Mucosa of descending colon (tissue), 3 donors: ENCODE measurements around the gene IL6. TPM values are rescaled to one million over a fixed set of nuclear protein-coding genes. Genes with fewer than 3 reads are reported as not detected.

ENCODE experiments used
- ATAC-seq: fragments of 200-7000 bp; cut with Tn5 transposase; one replicate; pipeline ENCODE4 v1.9.1; 2020; ENCODE audit warnings: mild to moderate bottlenecking, moderate library complexity
- DNase-seq, 3 donors: peaks; one replicate each; pipeline ENCODE4 v3.0.0-alpha.2; 2020
- H3K36me3 ChIP-seq: fragments of 200-600 bp; one replicate; pipeline ENCODE4 v1.8.0; 2021; ENCODE audit warnings: low read depth, mild to moderate bottlenecking
- H3K4me1 ChIP-seq: fragments of 200-600 bp; one replicate; pipeline ENCODE4 v1.8.0; 2021; ENCODE audit warnings: low read depth, mild to moderate bottlenecking
- H3K4me3 ChIP-seq: fragments of 200-600 bp; one replicate; pipeline ENCODE4 v1.8.0; 2021; ENCODE audit warnings: mild to moderate bottlenecking
- H3K9me3 ChIP-seq: fragments of 200-600 bp; one replicate; pipeline ENCODE4 v1.8.0; 2021; ENCODE audit warnings: mild to moderate bottlenecking
- CTCF ChIP-seq: fragments of 200-600 bp; IDR thresholded peaks from one replicate; pipeline ENCODE4 v1.8.0; 2022; ENCODE audit warnings: antibody characterized with exemption, mild to moderate bottlenecking
- intact Hi-C, 2 donors: fragments of 100-400 bp; cut with DNase I in 1 of 2; cut with micrococcal nuclease in 1 of 2; formaldehyde crosslinking; loops; one replicate each; pipeline versions ENCODE4 v1.11.0 to v1.11.1; 2022; cut with DNase I, micrococcal nuclease
- total RNA-seq, 3 donors: library from RNA; stranded (reverse); fragmentation: NEBNext Ultra II Directional in 2 of 3; extraction: Animal tissue kit (Norgen Biotek cat#: 25700) in 2 of 3; gene quantifications; one replicate each; pipeline versions ENCODE4 v1.2.1 to v1.2.4, GENCODE V29; 2021 to 2023
- donor health status: DM: no; HTN: no; CAD: no; lungs with moderate emphysema.
- donor health status: DM: no; HTN: no; CAD: no.
- donor health status: DM: no; HTN: yes; CAD: no.

The IL6 gene
- total RNA-seq, 3 donors from 2014 or later, result 0.53 to 2.2 TPM; not detected in 1

GRCh38 chr7:22718911-22719420, 8.0 kb upstream of the IL6 start:
- no peak for ATAC-seq
- no peaks in the 10 kb centered on the region for H3K9me3 ChIP-seq
- no peaks in the 10 kb centered on the region for H3K4me1 ChIP-seq
- H3K4me3 ChIP-seq, result no peak overlapping the region
- no peak for DNase-seq
- intact Hi-C loops, result no loop called here
- H3K36me3 ChIP-seq, result no peaks in the 10 kb centered on the region
- TF ChIP-seq CTCF, result no peak

- H3K4me3 ChIP-seq, result no peak overlapping the region
- intact Hi-C loops, result no loop called here
- ATAC-seq (no peak), DNase-seq (no peak)
- H3K4me1 ChIP-seq, result peaks cover under 1% of the 10 kb centered on the region
- H3K36me3 ChIP-seq, result no peaks in the 10 kb centered on the region
- TF ChIP-seq CTCF, result no peak
- no peaks in the 10 kb centered on the region for H3K9me3 ChIP-seq
Measured at GRCh38 chr7:22720791-22721786, 5.9 kb upstream of the IL6 start.

DNA sequence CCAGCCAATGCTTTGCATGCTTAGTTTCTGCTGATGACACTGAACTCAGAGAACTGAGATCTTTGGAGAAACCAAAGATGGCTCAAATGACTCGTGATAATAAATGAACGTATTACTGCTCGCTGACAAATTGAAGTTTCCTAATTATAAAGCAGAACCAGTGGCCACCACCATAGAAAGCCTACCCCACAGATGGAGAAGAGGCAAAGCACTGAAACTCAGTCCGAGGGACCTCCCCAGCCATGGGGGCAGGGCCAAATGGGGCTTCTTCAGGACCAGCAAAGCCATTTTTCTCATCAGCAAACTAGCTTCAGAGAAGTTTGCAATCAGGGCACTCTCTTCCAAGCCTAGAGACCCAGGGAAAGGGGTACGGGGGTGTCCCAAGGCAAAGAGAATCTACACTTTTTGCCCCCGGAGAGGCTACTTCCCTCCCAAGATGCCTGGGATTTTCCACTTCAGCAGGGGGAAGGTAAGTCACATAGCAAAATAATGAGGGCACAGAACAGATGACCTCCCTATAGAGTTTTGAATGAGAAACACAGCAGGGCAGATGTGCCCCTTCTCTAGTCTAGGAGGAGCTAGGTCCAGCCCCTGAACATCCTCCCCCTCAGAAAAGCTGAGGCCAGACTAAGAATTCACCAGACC, 4.3 kb upstream of the IL6 start:
- Histone ChIP-seq H3K9me3 (no peaks in the 10 kb centered on the region), H3K4me3 (no peak overlapping the region), H3K36me3 (no peaks in the 10 kb centered on the region), H3K4me1 (peaks cover 3% of the 10 kb centered on the region)
- no peak for TF ChIP-seq CTCF
- intact Hi-C loops, result no loop called here
- DNase-seq (no peak), ATAC-seq (no peak)

DNA sequence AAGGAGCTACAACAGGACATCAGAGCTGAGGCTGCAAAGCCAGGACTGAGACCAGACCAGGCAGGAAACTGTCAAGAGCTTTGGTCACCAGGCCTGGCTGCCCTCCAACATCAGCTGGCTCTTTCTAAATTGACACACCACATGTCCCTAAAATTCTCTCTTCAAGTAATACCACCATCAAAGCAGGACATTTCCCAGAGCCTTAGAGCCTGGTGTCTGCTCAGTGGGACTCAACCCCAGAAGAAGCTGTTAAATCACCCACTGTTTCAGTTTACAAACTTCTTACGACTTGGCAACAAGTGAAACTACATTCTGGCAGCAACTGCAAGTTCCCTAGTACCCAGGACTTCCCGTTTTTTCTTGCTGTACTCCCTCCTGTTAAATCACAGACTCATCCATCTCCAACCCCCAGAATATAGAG, 3.8 kb upstream of the IL6 start:
- Histone ChIP-seq H3K36me3 (no peaks in the 10 kb centered on the region), H3K4me3 (no peak overlapping the region), H3K4me1 (peaks cover 3% of the 10 kb centered on the region), H3K9me3 (no peaks in the 10 kb centered on the region)
- TF ChIP-seq CTCF, result no peak
- peak; percentile 23 for ATAC-seq
- DNase-seq, result peak in 1 of 3 donors; percentile 38
- intact Hi-C loops, result no loop called here

GRCh38 chr7:22723637-22724036, 3.4 kb upstream of the IL6 start:
- peaks cover 3% of the 10 kb centered on the region for H3K4me1 ChIP-seq
- TF ChIP-seq CTCF, result no peak
- no peaks in the 10 kb centered on the region for H3K36me3 ChIP-seq
- no peaks in the 10 kb centered on the region for H3K9me3 ChIP-seq
- no peak for DNase-seq
- intact Hi-C loops, result no loop called here
- ATAC-seq, result no peak
- H3K4me3 ChIP-seq, result no peak overlapping the region
